HFFc6 (cell line): ENCODE results near the gene KCNQ1OT1. TPM values are rescaled to one million over a fixed set of nuclear protein-coding genes. Genes with fewer than 3 reads are reported as not detected.

Experiments used
- DNase-seq: peaks from one replicate; pipeline ENCODE4 v3.0.0-alpha.2; 2018
- H3K27ac Mint-ChIP-seq: 2 replicates; pipeline ENCODE4 v1.8.0; 2020; ENCODE audit warnings: mild to moderate bottlenecking, mixed read lengths
- H3K27me3 Mint-ChIP-seq: 2 replicates; pipeline ENCODE4 v1.8.0; 2021; ENCODE audit warnings: mild to moderate bottlenecking, moderate library complexity, mixed read lengths; ENCODE audit not compliant: insufficient read depth
- H3K36me3 Mint-ChIP-seq: 2 replicates; pipeline ENCODE4 v1.8.0; 2021; ENCODE audit warnings: low read depth, mixed read lengths
- H3K4me1 Mint-ChIP-seq: 2 replicates; pipeline ENCODE4 v1.8.0; 2020; ENCODE audit warnings: low read depth, mixed read lengths
- H3K4me3 Mint-ChIP-seq: 2 replicates; pipeline ENCODE4 v1.8.0; 2020; ENCODE audit warnings: mild to moderate bottlenecking, moderate library complexity, mixed read lengths
- H3K9me3 Mint-ChIP-seq: 2 replicates; pipeline ENCODE4 v1.8.0; 2020; ENCODE audit warnings: mild to moderate bottlenecking, mixed read lengths
- total RNA-seq, 6 experiments: library from RNA; stranded (reverse); fragmentation: NEBNext Ultra II Directional; extraction: Animal tissue kit (Norgen Biotek cat#: 25700); gene quantifications; 2 replicates in 1 of 6; 3 replicates in 5 of 6; pipeline ENCODE4 v1.2.3, GENCODE V29; 2021
- TF ChIP-seq, protein P1 (sequence below): fragments of 200-600 bp; sonication (generic); IDR thresholded peaks from 2 replicates; pipeline ENCODE4 v1.5.0; 2021; ENCODE audit warnings: antibody characterized with exemption, mild to moderate bottlenecking

KCNQ1OT1 gene
- total RNA-seq, 6 experiments from 2014 or later = 0.41 to 0.76 (median 0.43) TPM

DNA sequence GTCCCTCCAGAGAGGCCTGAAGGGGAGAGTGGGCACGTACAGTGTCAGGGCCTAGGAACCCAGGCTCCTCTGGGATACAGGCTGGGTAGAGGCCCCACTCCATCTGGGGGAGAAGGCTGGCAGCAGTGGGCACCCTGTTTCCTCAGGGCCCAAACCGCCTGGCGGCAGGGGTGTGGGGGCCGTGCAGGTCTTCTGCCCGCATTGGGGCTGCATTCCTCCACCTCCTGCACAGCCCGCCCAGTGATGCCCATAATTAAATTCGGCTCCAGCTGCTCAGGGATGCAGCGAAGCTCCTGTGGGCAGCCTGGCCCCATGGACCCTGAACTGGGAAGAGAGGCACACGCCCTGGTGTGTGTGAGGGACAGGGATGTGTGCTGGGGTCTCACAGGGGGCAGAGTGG, 35.4 kb downstream of the KCNQ1OT1 start:
- H3K27me3 Mint-ChIP-seq = peaks cover 29% of the 10 kb centered on the region
- TF ChIP-seq, protein P1, sequence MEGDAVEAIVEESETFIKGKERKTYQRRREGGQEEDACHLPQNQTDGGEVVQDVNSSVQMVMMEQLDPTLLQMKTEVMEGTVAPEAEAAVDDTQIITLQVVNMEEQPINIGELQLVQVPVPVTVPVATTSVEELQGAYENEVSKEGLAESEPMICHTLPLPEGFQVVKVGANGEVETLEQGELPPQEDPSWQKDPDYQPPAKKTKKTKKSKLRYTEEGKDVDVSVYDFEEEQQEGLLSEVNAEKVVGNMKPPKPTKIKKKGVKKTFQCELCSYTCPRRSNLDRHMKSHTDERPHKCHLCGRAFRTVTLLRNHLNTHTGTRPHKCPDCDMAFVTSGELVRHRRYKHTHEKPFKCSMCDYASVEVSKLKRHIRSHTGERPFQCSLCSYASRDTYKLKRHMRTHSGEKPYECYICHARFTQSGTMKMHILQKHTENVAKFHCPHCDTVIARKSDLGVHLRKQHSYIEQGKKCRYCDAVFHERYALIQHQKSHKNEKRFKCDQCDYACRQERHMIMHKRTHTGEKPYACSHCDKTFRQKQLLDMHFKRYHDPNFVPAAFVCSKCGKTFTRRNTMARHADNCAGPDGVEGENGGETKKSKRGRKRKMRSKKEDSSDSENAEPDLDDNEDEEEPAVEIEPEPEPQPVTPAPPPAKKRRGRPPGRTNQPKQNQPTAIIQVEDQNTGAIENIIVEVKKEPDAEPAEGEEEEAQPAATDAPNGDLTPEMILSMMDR = no peak
- H3K9me3 Mint-ChIP-seq = peaks cover 28% of the 10 kb centered on the region
- H3K27ac Mint-ChIP-seq = no peak overlapping the region
- H3K4me3 Mint-ChIP-seq = no peak overlapping the region
- no peak for DNase-seq
- H3K4me1 Mint-ChIP-seq = no peaks in the 10 kb centered on the region
- peaks cover 11% of the 10 kb centered on the region for H3K36me3 Mint-ChIP-seq

DNA sequence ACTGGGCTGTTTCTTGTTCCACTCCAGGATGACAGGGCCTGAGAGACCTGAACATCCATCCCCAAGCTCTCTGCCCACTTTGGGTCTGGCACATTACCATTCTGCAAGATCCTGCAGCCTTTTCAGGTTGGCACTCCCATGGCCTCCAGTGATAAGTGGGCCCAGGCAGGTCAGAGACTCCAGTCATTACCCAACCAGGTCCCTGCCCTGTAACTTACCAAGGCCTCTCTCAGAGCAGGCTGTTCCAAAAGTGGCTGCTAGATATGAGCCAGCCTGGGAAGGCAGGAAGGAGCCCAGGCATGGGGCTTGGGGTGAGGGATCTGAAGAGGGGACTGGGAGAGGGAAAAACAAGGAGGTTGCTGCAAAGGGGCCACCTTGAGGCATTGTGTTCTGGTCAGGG, 35.9 kb downstream of the KCNQ1OT1 start:
- TF ChIP-seq, protein P1 = no peak
- H3K36me3 Mint-ChIP-seq = peaks cover 11% of the 10 kb centered on the region
- no peak for DNase-seq
- H3K4me3 Mint-ChIP-seq = no peak overlapping the region
- no peaks in the 10 kb centered on the region for H3K4me1 Mint-ChIP-seq
- no peak overlapping the region for H3K27ac Mint-ChIP-seq
- H3K9me3 Mint-ChIP-seq = peaks cover 32% of the 10 kb centered on the region
- peaks cover 27% of the 10 kb centered on the region for H3K27me3 Mint-ChIP-seq

DNA sequence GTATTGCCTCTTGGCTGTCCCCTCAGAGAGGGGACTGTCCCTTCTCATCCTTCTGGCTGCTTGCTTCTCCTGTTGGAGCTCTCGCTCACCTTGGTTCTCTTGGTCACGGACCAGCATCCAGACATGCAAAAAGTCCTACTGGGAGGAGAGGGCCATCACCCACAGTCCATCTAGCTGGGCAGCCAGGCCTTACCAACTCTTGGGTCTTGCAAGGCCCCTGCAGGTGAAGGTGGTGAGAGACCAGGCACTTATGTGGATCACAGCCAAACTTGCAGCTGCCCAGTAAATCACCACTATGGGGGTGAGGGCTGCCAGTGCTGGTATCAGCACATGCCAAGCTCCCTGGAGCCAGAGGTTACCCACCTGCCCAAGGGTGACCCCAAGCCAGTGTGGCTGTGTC, 36.3 kb downstream of the KCNQ1OT1 start:
- H3K4me1 Mint-ChIP-seq = no peaks in the 10 kb centered on the region
- TF ChIP-seq, protein P1 = no peak

DNA sequence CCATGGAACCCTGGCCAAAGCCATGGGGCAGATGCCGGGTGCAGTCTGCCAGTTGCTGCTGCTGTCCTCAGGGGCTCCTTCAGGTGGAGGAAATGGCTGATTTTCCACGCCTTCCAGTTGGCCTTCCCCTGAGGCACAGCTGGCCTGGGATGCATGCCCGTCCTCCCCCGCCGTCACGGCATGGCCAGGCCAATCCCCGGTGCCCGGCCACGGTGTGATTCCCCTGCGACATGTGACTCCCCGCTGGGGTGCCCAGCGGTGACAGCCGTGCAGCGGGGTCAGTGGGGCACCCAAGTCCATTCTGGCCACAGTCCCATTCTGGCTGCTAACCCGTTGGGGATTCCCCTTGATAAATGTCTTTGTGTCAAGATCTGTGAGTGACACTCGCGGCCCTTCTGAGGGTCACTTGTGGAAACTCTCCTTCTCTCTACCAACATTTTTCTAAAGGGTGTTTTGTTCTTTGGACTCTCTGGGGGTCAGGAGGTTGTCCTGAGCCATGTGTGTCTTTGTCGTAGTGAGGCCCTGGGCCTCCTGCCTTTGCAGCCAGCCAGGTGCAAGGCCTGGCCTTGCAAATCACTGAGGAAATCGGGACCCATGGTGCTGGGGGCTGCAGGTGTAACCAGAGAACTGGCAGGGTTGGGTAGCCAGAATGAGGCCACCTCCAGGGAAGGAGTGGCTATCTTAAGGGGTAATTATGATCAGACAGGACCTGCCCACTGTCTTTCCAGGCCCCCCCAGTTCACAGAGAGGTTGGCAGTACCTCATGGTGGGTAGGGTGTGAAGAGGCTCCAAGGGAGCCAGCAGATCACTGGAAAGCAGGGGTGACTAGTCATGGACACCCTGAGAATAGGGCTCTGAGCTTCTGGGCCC, 37.1 kb downstream of the KCNQ1OT1 start:
- peaks cover 11% of the 10 kb centered on the region for H3K36me3 Mint-ChIP-seq
- TF ChIP-seq, protein P1 = no peak
- no peak overlapping the region for H3K4me3 Mint-ChIP-seq
- no peaks in the 10 kb centered on the region for H3K4me1 Mint-ChIP-seq
- H3K9me3 Mint-ChIP-seq = peaks cover 34% of the 10 kb centered on the region
- H3K27ac Mint-ChIP-seq = no peak overlapping the region
- peaks cover 21% of the 10 kb centered on the region for H3K27me3 Mint-ChIP-seq
- no peak for DNase-seq

More for the DNA sequence above, 36.3 kb downstream of the KCNQ1OT1 start:
- Mint-ChIP-seq H3K36me3 (peaks cover 11% of the 10 kb centered on the region), H3K27ac (no peak overlapping the region), H3K4me3 (no peak overlapping the region), H3K27me3 (peaks cover 26% of the 10 kb centered on the region), H3K9me3 (peaks cover 34% of the 10 kb centered on the region)
- DNase-seq = no peak

DNA sequence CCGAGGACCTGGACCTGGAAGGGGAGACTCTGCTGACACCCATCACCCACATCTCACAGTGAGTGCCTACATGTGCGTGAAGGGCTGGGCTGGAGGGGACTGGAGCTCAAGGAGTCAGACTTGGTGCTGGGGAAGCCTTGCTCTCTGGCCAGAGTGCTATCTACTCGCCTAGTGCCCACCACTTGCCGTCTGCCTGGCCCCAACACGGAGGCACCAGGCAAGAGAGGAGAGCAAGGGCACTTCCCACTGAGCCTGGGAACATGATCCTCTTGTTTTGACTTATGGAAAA, 37.8 kb downstream of the KCNQ1OT1 start:
- H3K4me3 Mint-ChIP-seq = no peak overlapping the region
- peaks cover 24% of the 10 kb centered on the region for H3K27me3 Mint-ChIP-seq
- peaks cover 36% of the 10 kb centered on the region for H3K9me3 Mint-ChIP-seq
- DNase-seq = no peak
- TF ChIP-seq, protein P1 = no peak
- H3K4me1 Mint-ChIP-seq = peaks cover 3% of the 10 kb centered on the region
- H3K27ac Mint-ChIP-seq = no peak overlapping the region
- H3K36me3 Mint-ChIP-seq = peaks cover 13% of the 10 kb centered on the region
